IMR-90 (cell line): Measurements from ENCODE around the gene SOBP. TPM values are rescaled to one million over a fixed set of nuclear protein-coding genes. Genes with fewer than 3 reads are reported as not detected.

ENCODE experiments used
- ATAC-seq: fragments of 200-7000 bp; cut with Tn5 transposase; 2 replicates; pipeline ENCODE4 v1.9.1; 2020; ENCODE audit warnings: low read depth, mild to moderate bottlenecking, moderate library complexity
- BruUV-seq: library from RNA; stranded (reverse); fragments of 400-500 nt; replicated peaks from 2 replicates; lab custom pipeline; 2021; lab: Mats Ljungman, UMichigan
- CTCF ChIA-PET: fragments of 300-600 bp; formaldehyde crosslinking; extraction: SDS; loops from one replicate; lab custom pipeline; 2021; ENCODE audit warnings: antibody characterized with exemption; lab: Yijun Ruan, JAX
- POLR2A ChIA-PET: fragments of 300-600 bp; sonication (Branson Sonifier 250); formaldehyde crosslinking; loops from one replicate; lab custom pipeline; 2022; ENCODE audit warnings: antibody characterized with exemption; ENCODE audit not compliant: unreplicated experiment; lab: Charles Lee
- DNase-seq: peaks from one replicate; pipeline ENCODE4 v3.0.0; 2013
- H2AFZ ChIP-seq: replicated peaks from 2 replicates; pipeline ENCODE3; 2013; ENCODE audit warnings: low read length, mild to moderate bottlenecking; ENCODE audit not compliant: poor library complexity
- H2AK5ac ChIP-seq: 2 replicates; pipeline ENCODE4 v1.6.1; 2013; ENCODE audit warnings: low read depth, low read length, inconsistent platforms
- H2AK9ac ChIP-seq: replicated peaks from 2 replicates; pipeline ENCODE3; 2013; ENCODE audit warnings: mild to moderate bottlenecking, low read depth, low read length, moderate library complexity; ENCODE audit not compliant: poor library complexity
- H2BK120ac ChIP-seq: 2 replicates; pipeline ENCODE4 v1.6.1; 2013; ENCODE audit warnings: low read depth, low read length, inconsistent platforms
- H2BK15ac ChIP-seq: 3 replicates; pipeline ENCODE4 v1.6.1; 2013; ENCODE audit warnings: low read depth, low read length, inconsistent platforms
- H2BK20ac ChIP-seq: 2 replicates; pipeline ENCODE4 v1.6.1; 2013; ENCODE audit warnings: low read depth, mild to moderate bottlenecking, inconsistent platforms, low read length, moderate library complexity
- H2BK5ac ChIP-seq: 2 replicates; pipeline ENCODE4 v1.6.1; 2013; ENCODE audit warnings: mild to moderate bottlenecking, low read depth, low read length, inconsistent platforms; ENCODE audit not compliant: poor library complexity, severe bottlenecking
- H3K14ac ChIP-seq: replicated peaks from 2 replicates; pipeline ENCODE4 v1.6.1; 2013; ENCODE audit warnings: low read depth, low read length, inconsistent platforms
- H3K18ac ChIP-seq: 2 replicates; pipeline ENCODE4 v1.6.1; 2013; ENCODE audit warnings: low read depth, low read length, control low read depth
- H3K23ac ChIP-seq: 2 replicates; pipeline ENCODE4 v1.6.1; 2013; ENCODE audit warnings: low read depth, low read length, inconsistent platforms
- H3K27ac ChIP-seq: 2 replicates; pipeline ENCODE4 v1.5.1; 2013; ENCODE audit warnings: mild to moderate bottlenecking, control low read depth, low read length; ENCODE audit not compliant: insufficient read depth
- H3K27me3 ChIP-seq: 2 replicates; pipeline ENCODE4 v1.6.1; 2013; ENCODE audit warnings: low read length; ENCODE audit not compliant: control insufficient read depth, insufficient read depth
- H3K36me3 ChIP-seq: 2 replicates; pipeline ENCODE4 v1.6.1; 2013; ENCODE audit warnings: low read length, mixed read lengths; ENCODE audit not compliant: control insufficient read depth, insufficient read depth
- H3K4ac ChIP-seq: 2 replicates; pipeline ENCODE4 v1.6.1; 2013; ENCODE audit warnings: low read depth, low read length, inconsistent platforms
- H3K4me1 ChIP-seq: 2 replicates; pipeline ENCODE4 v1.6.1; 2013; ENCODE audit warnings: low read length, mixed read lengths; ENCODE audit not compliant: control insufficient read depth, insufficient read depth
- H3K4me2 ChIP-seq: 2 replicates; pipeline ENCODE4 v1.6.1; 2013; ENCODE audit warnings: low read depth, mild to moderate bottlenecking, control low read depth, low read length, moderate library complexity
- H3K4me3 ChIP-seq: 2 replicates; pipeline ENCODE4 v1.5.1; 2013; ENCODE audit warnings: low read depth, mild to moderate bottlenecking, control low read depth, low read length, moderate library complexity; ENCODE audit not compliant: insufficient read depth
- H3K56ac ChIP-seq: 2 replicates; pipeline ENCODE4 v1.6.1; 2013; ENCODE audit warnings: low read length, inconsistent platforms; ENCODE audit not compliant: insufficient read depth; ENCODE audit errors: extremely low read depth
- H3K79me1 ChIP-seq, 2 experiments: 2 replicates each; pipeline ENCODE4 v1.6.1; 2013; ENCODE audit warnings: low read length in 2 of 2, inconsistent platforms in 1 of 2, low read depth in 1 of 2
- H3K9ac ChIP-seq: 2 replicates; pipeline ENCODE4 v1.6.1; 2013; ENCODE audit warnings: low read depth, low read length, control low read depth
- H3K9me1 ChIP-seq: 2 replicates; pipeline ENCODE4 v1.6.1; 2013; ENCODE audit warnings: low read length, inconsistent platforms; ENCODE audit not compliant: insufficient read depth
- H3K9me3 ChIP-seq: 2 replicates; pipeline ENCODE4 v1.6.1; 2013; ENCODE audit warnings: low read length; ENCODE audit not compliant: control insufficient read depth, insufficient read depth
- H4K20me1 ChIP-seq: 2 replicates; pipeline ENCODE4 v1.6.1; 2013; ENCODE audit warnings: low read length, inconsistent platforms; ENCODE audit not compliant: insufficient read depth
- H4K5ac ChIP-seq: 2 replicates; pipeline ENCODE4 v1.6.1; 2013; ENCODE audit warnings: mild to moderate bottlenecking, low read depth, low read length, control low read depth
- H4K8ac ChIP-seq, 2 experiments: 2 replicates each; pipeline ENCODE4 v1.6.1; 2013; ENCODE audit warnings: low read depth in 2 of 2, low read length in 2 of 2, control low read depth in 1 of 2, inconsistent platforms in 1 of 2
- H4K91ac ChIP-seq: 2 replicates; pipeline ENCODE4 v1.6.1; 2013; ENCODE audit warnings: low read depth, low read length, inconsistent platforms; ENCODE audit not compliant: insufficient read depth
- BHLHE40 ChIP-seq: fragments of 150-350 bp; IDR thresholded peaks from 2 replicates; pipeline ENCODE4 v1.6.1; 2016; ENCODE audit warnings: mild to moderate bottlenecking, low read depth, low read length
- CEBPB ChIP-seq: IDR thresholded peaks from 2 replicates; pipeline ENCODE4 v1.6.1; 2012; ENCODE audit warnings: low read depth, low read length, improper control_type of control experiment
- CHD1 ChIP-seq: IDR thresholded peaks from 2 replicates; pipeline ENCODE4 v1.6.1; 2012; ENCODE audit warnings: low read depth, low read length, improper control_type of control experiment
- CTCF ChIP-seq: conservative IDR thresholded peaks from 2 replicates; pipeline ENCODE4 v1.5.1; 2012; ENCODE audit warnings: mild to moderate bottlenecking, low read depth, low read length, improper control_type of control experiment
- FOS ChIP-seq: fragments of 150-350 bp; IDR thresholded peaks from 2 replicates; pipeline ENCODE4 v1.6.1; 2016; ENCODE audit warnings: low read depth, low read length
- MAFK ChIP-seq: IDR thresholded peaks from 2 replicates; pipeline ENCODE4 v1.6.1; 2012; ENCODE audit warnings: low read depth, low read length, improper control_type of control experiment
- MAZ ChIP-seq: IDR thresholded peaks from 2 replicates; pipeline ENCODE4 v1.6.1; 2012; ENCODE audit warnings: low read depth, mild to moderate bottlenecking, low read length, improper control_type of control experiment, moderate library complexity, borderline replicate concordance
- MXI1 ChIP-seq: IDR thresholded peaks from 2 replicates; pipeline ENCODE4 v1.6.1; 2012; ENCODE audit warnings: low read depth, mild to moderate bottlenecking, low read length, moderate library complexity, borderline replicate concordance
- NFE2L2 ChIP-seq: fragments of 150-350 bp; IDR thresholded peaks from 2 replicates; pipeline ENCODE4 v1.6.1; 2016; ENCODE audit warnings: low read depth, mild to moderate bottlenecking, low read length
- POLR2A ChIP-seq: IDR thresholded peaks from 2 replicates; pipeline ENCODE4 v1.6.1; 2012; ENCODE audit warnings: mild to moderate bottlenecking, low read depth, low read length
- RAD21 ChIP-seq: IDR thresholded peaks from 2 replicates; pipeline ENCODE4 v1.6.1; 2012; ENCODE audit warnings: low read length, improper control_type of control experiment
- RCOR1 ChIP-seq: IDR thresholded peaks from 2 replicates; pipeline ENCODE4 v1.6.1; 2012; ENCODE audit warnings: mild to moderate bottlenecking, low read length, improper control_type of control experiment; ENCODE audit not compliant: insufficient replicate concordance
- RFX5 ChIP-seq: IDR thresholded peaks from 2 replicates; pipeline ENCODE4 v1.8.0; 2012; ENCODE audit warnings: low read depth, mild to moderate bottlenecking, low read length, moderate library complexity
- SMC3 ChIP-seq: fragments of 150-350 bp; IDR thresholded peaks from 2 replicates; pipeline ENCODE4 v1.6.1; 2016; ENCODE audit warnings: low read depth, mild to moderate bottlenecking, antibody characterized with exemption, low read length, moderate library complexity
- WGBS, 2 experiments: methylation state at CpG; one replicate each; pipeline versions ENCODE4 v1.1.5 to v1.1.7; 2013; ENCODE audit warnings: missing lambda C conversion rate in 2 of 2; ENCODE audit not compliant: insufficient read length in 1 of 2; ENCODE audit errors: extremely low coverage in 2 of 2; 5-methylcytosine and 5-hydroxymethylcytosine counted together
- dilution Hi-C: fragments of 300-500 bp; cut with HindIII; formaldehyde crosslinking; loops from one replicate; pipeline ENCODE4 v1.14.3; 2018; ENCODE audit warnings: low sequenced_read_pairs; ENCODE audit not compliant: unreplicated experiment
- in situ Hi-C: fragments of 300-500 bp; cut with MboI; formaldehyde crosslinking; loops from 3 replicates; pipeline ENCODE4 v1.14.3; 2019; ENCODE audit warnings: low sequenced_read_pairs, inconsistent platforms, mixed read lengths
- intact Hi-C: fragments of 100-400 bp; cut with micrococcal nuclease; formaldehyde crosslinking; loops from 2 replicates; pipeline ENCODE4 v1.10.0; 2022
- polyA plus RNA-seq, 3 experiments: library from polyadenylated mRNA; depleted of rRNA; stranded (reverse); fragments of >200 nt; gene quantifications; 2 replicates each; pipeline ENCODE4 v1.2.3, GENCODE V29; 2012; ENCODE audit warnings: low replicate concordance in 1 of 3
- total RNA-seq: library from RNA; depleted of rRNA; stranded (reverse); fragments of >200 nt; gene quantifications from 2 replicates; pipeline ENCODE4 v1.2.3, GENCODE V29; 2012
- TF ChIP-seq, protein P1 (sequence below): fragments of 150-350 bp; IDR thresholded peaks from 2 replicates; pipeline ENCODE4 v1.6.1; 2016; ENCODE audit warnings: low read depth, mild to moderate bottlenecking, low read length, moderate library complexity, borderline replicate concordance
- TF ChIP-seq, protein P2 (sequence below): fragments of 150-350 bp; IDR thresholded peaks from 2 replicates; pipeline ENCODE4 v1.6.1; 2017; ENCODE audit warnings: mild to moderate bottlenecking, antibody characterized with exemption, low read length, low read depth

The SOBP gene
- total and polyA plus RNA-seq, 2 of the 4 experiments (the other 2 are of a cell fraction): 0.60 to 0.72 TPM

DNA sequence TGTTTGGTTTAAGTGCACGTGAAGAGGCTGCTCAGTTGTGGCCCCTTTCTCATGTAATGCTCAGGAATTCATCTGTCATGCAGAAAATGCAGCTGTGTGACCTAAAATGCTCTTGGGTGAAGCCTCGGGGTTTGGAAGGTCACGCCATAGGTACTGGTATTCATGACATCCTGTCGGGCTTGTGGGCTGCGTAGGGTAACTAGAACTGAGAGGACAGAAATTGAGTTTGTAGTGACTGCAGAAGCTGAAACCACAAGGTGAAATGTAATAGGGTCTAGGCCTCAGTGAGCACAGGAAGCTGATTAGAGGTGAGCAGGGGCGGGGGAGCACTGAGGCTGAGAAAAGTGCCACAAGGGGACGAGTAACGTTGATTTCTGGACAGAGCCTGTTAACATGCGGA lies 128.8 kb downstream of the SOBP start:
- H3K23ac ChIP-seq: no peak overlapping the region
- no peak overlapping the region for H4K5ac ChIP-seq
- H2BK15ac ChIP-seq: no peak overlapping the region
- H3K79me1 ChIP-seq: no peaks in the 10 kb centered on the region
- ATAC-seq (no peak), DNase-seq (no peak)
- H2AFZ ChIP-seq: no peak overlapping the region
- H3K36me3 ChIP-seq: no peaks in the 10 kb centered on the region
- H3K4me1 ChIP-seq: no peaks in the 10 kb centered on the region
- H2AK5ac ChIP-seq: no peak overlapping the region
- H3K4me2 ChIP-seq: no peak overlapping the region
- no peak overlapping the region for H3K4ac ChIP-seq
- no peak overlapping the region for H3K4me3 ChIP-seq
- WGBS, 2 experiments: 78% methylated on average over 3 of the region's 9 CpGs; no CpG with 5 or more reads in 1 of the 2 experiments
- no peak overlapping the region for H4K91ac ChIP-seq
- no peak overlapping the region for H2BK20ac ChIP-seq
- H3K27me3 ChIP-seq: no peaks in the 10 kb centered on the region
- no peak overlapping the region for H3K27ac ChIP-seq
- no peaks in the 10 kb centered on the region for H3K9me3 ChIP-seq
- no peak overlapping the region for H2BK120ac ChIP-seq
- H3K14ac ChIP-seq: no peak overlapping the region
- H3K18ac ChIP-seq: no peak overlapping the region
- ChIA-PET CTCF (no interaction called here), POLR2A (no interaction called here)
- H2AK9ac ChIP-seq: no peak overlapping the region
- H2BK5ac ChIP-seq: no peak overlapping the region
- H3K9me1 ChIP-seq: no peaks in the 10 kb centered on the region
- H4K20me1 ChIP-seq: no peaks in the 10 kb centered on the region
- no TSS peak for BruUV-seq
- dilution Hi-C loops (no loop called here), in situ Hi-C loops (no loop called here), intact Hi-C loops (no loop called here)
- no peak overlapping the region for H3K9ac ChIP-seq
- no peak overlapping the region for H3K56ac ChIP-seq
- H4K8ac ChIP-seq: no peak overlapping the region
- TF ChIP-seq MAFK (no peak), RCOR1 (no peak), POLR2A (no peak), CTCF (no peak), NFE2L2 (no peak), BHLHE40 (no peak), CHD1 (no peak), RAD21 (no peak), CEBPB (no peak), MXI1 (no peak), FOS (no peak), MAZ (no peak), SMC3 (no peak), RFX5 (no peak)
- TF ChIP-seq, protein P1, sequence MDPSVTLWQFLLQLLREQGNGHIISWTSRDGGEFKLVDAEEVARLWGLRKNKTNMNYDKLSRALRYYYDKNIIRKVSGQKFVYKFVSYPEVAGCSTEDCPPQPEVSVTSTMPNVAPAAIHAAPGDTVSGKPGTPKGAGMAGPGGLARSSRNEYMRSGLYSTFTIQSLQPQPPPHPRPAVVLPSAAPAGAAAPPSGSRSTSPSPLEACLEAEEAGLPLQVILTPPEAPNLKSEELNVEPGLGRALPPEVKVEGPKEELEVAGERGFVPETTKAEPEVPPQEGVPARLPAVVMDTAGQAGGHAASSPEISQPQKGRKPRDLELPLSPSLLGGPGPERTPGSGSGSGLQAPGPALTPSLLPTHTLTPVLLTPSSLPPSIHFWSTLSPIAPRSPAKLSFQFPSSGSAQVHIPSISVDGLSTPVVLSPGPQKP: no peak
- TF ChIP-seq, protein P2, sequence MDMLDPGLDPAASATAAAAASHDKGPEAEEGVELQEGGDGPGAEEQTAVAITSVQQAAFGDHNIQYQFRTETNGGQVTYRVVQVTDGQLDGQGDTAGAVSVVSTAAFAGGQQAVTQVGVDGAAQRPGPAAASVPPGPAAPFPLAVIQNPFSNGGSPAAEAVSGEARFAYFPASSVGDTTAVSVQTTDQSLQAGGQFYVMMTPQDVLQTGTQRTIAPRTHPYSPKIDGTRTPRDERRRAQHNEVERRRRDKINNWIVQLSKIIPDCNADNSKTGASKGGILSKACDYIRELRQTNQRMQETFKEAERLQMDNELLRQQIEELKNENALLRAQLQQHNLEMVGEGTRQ: no peak
